OCI-LY1 (cell line): Measurements from ENCODE around the gene JAG1.

Experiments
- H2AFZ ChIP-seq: fragments of 200-600 bp; sonication (generic), shearing (Covaris generic); 2 replicates; pipeline ENCODE4 v1.6.0; 2014; ENCODE audit warnings: antibody characterized with exemption, mild to moderate bottlenecking, low read length
- H3F3A ChIP-seq: fragments of 200-600 bp; sonication (generic), shearing (Covaris generic); 2 replicates; pipeline ENCODE4 v1.6.0; 2014; ENCODE audit warnings: mild to moderate bottlenecking, antibody characterized with exemption, low read length, moderate library complexity; ENCODE audit not compliant: insufficient read depth
- H3K27ac ChIP-seq: fragments of 200-600 bp; sonication (generic); 2 replicates; pipeline ENCODE4 v1.5.1; 2014; ENCODE audit warnings: low read length, mixed run types, mild to moderate bottlenecking, low read depth; ENCODE audit not compliant: poor library complexity, severe bottlenecking
- H3K27me3 ChIP-seq: fragments of 200-600 bp; sonication (generic); 2 replicates; pipeline ENCODE4 v1.6.0; 2014; ENCODE audit warnings: antibody characterized with exemption, mild to moderate bottlenecking, low read length, moderate library complexity; ENCODE audit not compliant: insufficient read depth
- H3K36me3 ChIP-seq: fragments of 200-600 bp; sonication (generic); 2 replicates; pipeline ENCODE4 v1.6.1; 2014; ENCODE audit warnings: mild to moderate bottlenecking, antibody characterized with exemption, low read length, moderate library complexity, mixed read lengths; ENCODE audit not compliant: insufficient read depth
- H3K4me1 ChIP-seq: fragments of 200-600 bp; sonication (generic); 2 replicates; pipeline ENCODE4 v1.5.1; 2014; ENCODE audit warnings: mild to moderate bottlenecking, low read length, moderate library complexity; ENCODE audit not compliant: insufficient read depth, severe bottlenecking
- H3K4me2 ChIP-seq: fragments of 200-600 bp; sonication (generic), shearing (Covaris generic); 2 replicates; pipeline ENCODE4 v1.6.1; 2014; ENCODE audit warnings: low read length
- H3K4me3 ChIP-seq: fragments of 200-600 bp; sonication (generic); 2 replicates; pipeline ENCODE4 v1.5.1; 2014; ENCODE audit warnings: low read length, low read depth, mild to moderate bottlenecking, mixed read lengths; ENCODE audit not compliant: poor library complexity, severe bottlenecking
- H3K79me2 ChIP-seq: fragments of 200-600 bp; shearing (Covaris generic); 2 replicates; pipeline ENCODE4 v1.6.1; 2016; ENCODE audit warnings: mixed run types, low read length, mixed read lengths; ENCODE audit not compliant: insufficient read depth
- H3K9ac ChIP-seq: fragments of 200-600 bp; sonication (generic), shearing (Covaris generic); 2 replicates; pipeline ENCODE4 v1.6.1; 2014; ENCODE audit warnings: mild to moderate bottlenecking, low read length, mixed read lengths
- H3K9me2 ChIP-seq: fragments of 200-600 bp; sonication (generic), shearing (Covaris generic); 2 replicates; pipeline ENCODE4 v1.6.1; 2014; ENCODE audit warnings: low read depth, mild to moderate bottlenecking, low read length, mixed read lengths
- H3K9me3 ChIP-seq: fragments of 200-600 bp; shearing (Covaris generic); 2 replicates; pipeline ENCODE4 v1.6.1; 2014; ENCODE audit warnings: low read length, mixed read lengths
- H4K20me1 ChIP-seq: fragments of 200-600 bp; sonication (generic), shearing (Covaris generic); 2 replicates; pipeline ENCODE4 v1.6.0; 2016; ENCODE audit warnings: mild to moderate bottlenecking, low read length; ENCODE audit not compliant: insufficient read depth
- EZH2 ChIP-seq: fragments of 200-600 bp; sonication (generic), shearing (Covaris generic); IDR thresholded peaks from 2 replicates; pipeline ENCODE4 v1.8.0; 2017; ENCODE audit warnings: borderline replicate concordance, mixed run types, mild to moderate bottlenecking, antibody characterized with exemption, low read length, moderate library complexity, mixed read lengths
- TF ChIP-seq, protein P1 (sequence below): fragments of 200-600 bp; sonication (generic), shearing (Covaris generic); IDR thresholded peaks from 2 replicates; pipeline ENCODE4 v1.5.1; 2017; ENCODE audit warnings: mild to moderate bottlenecking, antibody characterized with exemption, low read length, moderate library complexity, mixed read lengths

Gene JAG1

DNA sequence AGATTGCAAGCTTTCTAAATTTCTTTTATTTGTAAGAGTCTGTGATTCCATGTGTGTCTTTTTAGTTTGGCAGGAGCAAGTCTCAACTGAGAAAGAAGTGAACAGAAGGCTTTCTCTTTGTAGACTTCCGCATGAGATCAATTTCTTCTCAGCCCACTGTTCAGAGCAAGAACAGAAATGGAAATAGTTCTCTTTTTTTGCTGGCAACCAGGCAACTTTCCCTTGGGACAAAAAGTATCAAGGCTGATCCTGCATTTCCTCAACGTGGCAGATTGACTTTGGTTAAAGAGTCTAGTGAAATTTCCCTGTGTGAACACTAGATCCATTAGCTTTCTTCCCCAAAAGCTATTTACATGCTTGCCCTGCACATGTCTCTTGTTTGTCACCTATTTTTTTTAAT, 46.8 kb upstream of the JAG1 start:
- Histone ChIP-seq H3K27ac (no peak overlapping the region), H2AFZ (no peak overlapping the region), H3K9ac (no peak overlapping the region), H3K4me2 (no peak overlapping the region), H4K20me1 (no peaks in the 10 kb centered on the region), H3K36me3 (no peaks in the 10 kb centered on the region), H3F3A (no peaks in the 10 kb centered on the region), H3K4me1 (no peaks in the 10 kb centered on the region), H3K9me2 (no peaks in the 10 kb centered on the region), H3K4me3 (no peak overlapping the region), H3K79me2 (no peaks in the 10 kb centered on the region), H3K27me3 (no peaks in the 10 kb centered on the region), H3K9me3 (no peaks in the 10 kb centered on the region)
- no peak for TF ChIP-seq EZH2
- TF ChIP-seq, protein P1, sequence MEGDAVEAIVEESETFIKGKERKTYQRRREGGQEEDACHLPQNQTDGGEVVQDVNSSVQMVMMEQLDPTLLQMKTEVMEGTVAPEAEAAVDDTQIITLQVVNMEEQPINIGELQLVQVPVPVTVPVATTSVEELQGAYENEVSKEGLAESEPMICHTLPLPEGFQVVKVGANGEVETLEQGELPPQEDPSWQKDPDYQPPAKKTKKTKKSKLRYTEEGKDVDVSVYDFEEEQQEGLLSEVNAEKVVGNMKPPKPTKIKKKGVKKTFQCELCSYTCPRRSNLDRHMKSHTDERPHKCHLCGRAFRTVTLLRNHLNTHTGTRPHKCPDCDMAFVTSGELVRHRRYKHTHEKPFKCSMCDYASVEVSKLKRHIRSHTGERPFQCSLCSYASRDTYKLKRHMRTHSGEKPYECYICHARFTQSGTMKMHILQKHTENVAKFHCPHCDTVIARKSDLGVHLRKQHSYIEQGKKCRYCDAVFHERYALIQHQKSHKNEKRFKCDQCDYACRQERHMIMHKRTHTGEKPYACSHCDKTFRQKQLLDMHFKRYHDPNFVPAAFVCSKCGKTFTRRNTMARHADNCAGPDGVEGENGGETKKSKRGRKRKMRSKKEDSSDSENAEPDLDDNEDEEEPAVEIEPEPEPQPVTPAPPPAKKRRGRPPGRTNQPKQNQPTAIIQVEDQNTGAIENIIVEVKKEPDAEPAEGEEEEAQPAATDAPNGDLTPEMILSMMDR, result no peak

DNA sequence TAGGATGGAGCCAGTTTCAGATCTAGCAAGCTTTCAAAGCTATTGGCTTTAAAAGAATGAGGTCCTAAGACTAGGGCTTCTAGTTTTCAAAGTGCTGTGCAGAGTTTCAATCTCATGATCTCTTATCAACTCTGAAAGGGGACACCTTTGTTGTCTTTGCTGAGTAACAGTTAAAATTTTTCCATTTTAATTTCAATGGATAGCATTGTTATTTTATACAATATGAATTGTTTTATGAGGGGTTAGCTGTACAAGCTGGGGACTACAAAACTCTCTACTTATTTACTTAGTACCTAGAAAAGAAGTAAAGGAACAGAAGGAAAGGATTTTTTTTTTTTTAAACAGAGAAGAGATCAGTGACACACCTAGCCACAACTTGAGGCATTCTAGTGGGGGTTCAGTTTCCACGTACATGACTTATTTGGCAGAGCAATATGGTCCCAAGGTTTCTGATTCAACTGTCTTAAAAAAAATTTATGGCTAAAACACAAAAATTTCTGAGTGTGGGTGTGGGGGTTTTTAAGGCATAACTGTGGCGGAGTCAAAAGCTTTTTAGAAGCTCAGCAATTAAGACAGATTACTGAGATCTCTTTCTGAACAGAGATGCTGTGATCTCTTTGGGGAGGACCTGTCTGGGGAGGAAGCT, 46.1 kb upstream of the JAG1 start:
- H3K9me3 ChIP-seq, result no peaks in the 10 kb centered on the region
- no peak overlapping the region for H3K27ac ChIP-seq
- no peak overlapping the region for H3K4me3 ChIP-seq
- H3K4me2 ChIP-seq, result no peak overlapping the region
- no peak for TF ChIP-seq EZH2
- TF ChIP-seq, protein P1, result no peak
- H2AFZ ChIP-seq, result no peak overlapping the region
- H3K9ac ChIP-seq, result no peak overlapping the region
- H3F3A ChIP-seq, result no peaks in the 10 kb centered on the region
- H3K4me1 ChIP-seq, result no peaks in the 10 kb centered on the region
- no peaks in the 10 kb centered on the region for H3K27me3 ChIP-seq
- H3K9me2 ChIP-seq, result no peaks in the 10 kb centered on the region
- no peaks in the 10 kb centered on the region for H3K36me3 ChIP-seq
- no peaks in the 10 kb centered on the region for H3K79me2 ChIP-seq
- no peaks in the 10 kb centered on the region for H4K20me1 ChIP-seq

DNA sequence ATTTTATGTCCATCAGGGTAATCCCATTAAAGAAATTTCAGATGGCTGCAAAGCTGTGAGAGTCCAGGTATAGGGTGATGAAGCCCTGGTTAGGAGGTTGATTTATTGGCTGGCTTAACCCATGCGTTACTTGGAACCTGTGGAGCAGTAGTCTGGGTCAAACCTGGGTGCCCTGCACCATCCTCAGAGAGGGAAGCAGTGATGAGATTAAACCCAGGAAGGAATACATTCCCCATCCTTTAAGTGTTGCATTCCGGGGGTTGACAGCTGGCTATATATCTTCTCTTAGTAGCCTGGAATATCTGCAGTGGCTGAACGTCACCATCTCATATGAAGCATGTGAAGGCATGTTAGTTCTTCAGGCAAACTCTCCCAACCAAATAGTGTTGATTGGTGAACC, 44.9 kb upstream of the JAG1 start:
- Histone ChIP-seq H3K4me3 (no peak overlapping the region), H3K4me2 (no peak overlapping the region), H3K4me1 (no peaks in the 10 kb centered on the region), H3K9me3 (no peaks in the 10 kb centered on the region), H3K9ac (no peak overlapping the region), H4K20me1 (no peaks in the 10 kb centered on the region), H2AFZ (no peak overlapping the region), H3F3A (no peaks in the 10 kb centered on the region), H3K9me2 (no peaks in the 10 kb centered on the region), H3K27me3 (no peaks in the 10 kb centered on the region), H3K36me3 (no peaks in the 10 kb centered on the region), H3K27ac (no peak overlapping the region), H3K79me2 (no peaks in the 10 kb centered on the region)
- no peak for TF ChIP-seq EZH2
- TF ChIP-seq, protein P1, result no peak
